Testis (tissue), 2 donors: ENCODE measurements around the gene FAM50B.

Experiments
- CTCF ChIP-seq, 3 experiments: fragments of 450-650 bp in 2 of 3; fragments of 200-600 bp in 1 of 3; sonication (generic) in 1 of 3; IDR thresholded peaks; one replicate each; pipeline ENCODE4 v1.5.1; 2016 to 2019; ENCODE audit warnings: antibody characterized with exemption in 3 of 3, mild to moderate bottlenecking in 2 of 3, moderate library complexity in 1 of 3
- POLR2A ChIP-seq: fragments of 450-650 bp; IDR thresholded peaks from one replicate; pipeline ENCODE4 v1.6.1; 2017; ENCODE audit warnings: antibody characterized with exemption, mild to moderate bottlenecking, moderate library complexity

GRCh38 chr6:3835055-3835731, 14.0 kb upstream of the FAM50B start:
- no peak for TF ChIP-seq CTCF (IDR thresholded peaks at IDR 0.05)
- TF ChIP-seq POLR2A = no peak
